Choroid plexus epithelial cell (primary cell): ENCODE measurements around the gene ACSL5.

Experiments used
- DNase-seq: peaks from one replicate; pipeline ENCODE4 v3.0.0-alpha.2; 2010; ENCODE audit warnings: low read depth
- H3K4me3 ChIP-seq: 2 replicates; pipeline ENCODE4 v1.5.1; 2011; ENCODE audit warnings: low read depth, mild to moderate bottlenecking, control low read depth, low read length, moderate library complexity
- CTCF ChIP-seq: conservative IDR thresholded peaks from 2 replicates; pipeline ENCODE4 v1.5.1; 2011; ENCODE audit warnings: low read depth, mild to moderate bottlenecking, control low read depth, inconsistent platforms, low read length, moderate library complexity

The ACSL5 gene

GRCh38 chr10:112348759-112349158 lies 25.2 kb upstream of the ACSL5 start:
- no peak for TF ChIP-seq CTCF
- no peak for DNase-seq
- no peak overlapping the region for H3K4me3 ChIP-seq

DNA sequence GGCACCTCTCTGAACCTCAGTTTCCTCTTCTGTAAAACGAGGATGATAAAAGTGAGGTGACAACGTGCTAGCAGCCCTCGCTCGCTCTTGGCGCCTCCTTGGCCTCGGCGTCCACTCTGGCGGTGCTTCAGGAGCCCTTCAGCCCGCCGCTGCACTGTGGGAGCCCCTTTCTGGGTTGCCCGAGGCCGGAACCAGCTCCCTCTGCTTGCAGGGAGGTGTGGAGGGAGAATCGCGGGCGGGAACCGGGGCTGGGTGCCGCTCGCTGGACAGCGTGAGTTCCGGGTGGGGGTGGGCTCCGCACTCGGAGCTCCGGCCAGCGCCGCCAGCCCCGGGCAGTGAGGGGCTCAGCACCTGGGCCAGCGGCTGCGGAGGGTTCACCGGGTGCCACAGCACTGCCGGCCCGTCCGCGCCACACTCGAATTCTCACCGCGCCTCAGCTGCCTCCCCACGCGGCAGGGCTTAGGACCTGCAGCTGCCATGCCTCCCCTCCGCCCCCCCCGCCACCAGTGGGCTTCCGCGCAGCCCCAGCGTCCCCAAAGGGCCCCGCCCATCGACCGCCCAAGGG lies 24.3 kb upstream of the ACSL5 start:
- TF ChIP-seq CTCF, result no peak

DNA sequence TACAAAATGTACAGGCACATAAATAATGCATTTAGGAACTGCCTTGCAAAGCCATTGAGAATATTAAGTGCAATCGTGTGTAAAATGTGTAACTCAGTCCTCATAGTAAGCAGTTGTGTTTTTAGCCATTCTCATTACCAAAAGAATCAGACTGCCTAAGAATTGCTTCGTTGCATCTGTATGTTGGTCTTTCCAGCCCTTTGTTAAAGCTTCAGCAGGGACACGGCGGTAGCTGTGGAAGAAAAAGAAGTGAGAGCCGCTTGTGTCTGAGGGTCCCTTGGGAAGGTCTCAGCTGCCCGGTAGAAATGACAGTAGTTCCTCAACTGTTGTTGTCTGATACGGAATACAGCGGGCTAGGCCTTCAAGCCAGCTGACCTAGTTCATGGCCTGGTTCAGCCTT lies 22.8 kb upstream of the ACSL5 start:
- DNase-seq, result no peak
- TF ChIP-seq CTCF, result no peak
- H3K4me3 ChIP-seq, result no peak overlapping the region

More for the DNA sequence above, 24.3 kb upstream of the ACSL5 start:
- no peak for DNase-seq
- H3K4me3 ChIP-seq, result no peak overlapping the region

- no peak overlapping the region for H3K4me3 ChIP-seq
- DNase-seq, result no peak
- no peak for TF ChIP-seq CTCF
Measured at GRCh38 chr10:112352044-112352443, 21.9 kb upstream of the ACSL5 start.

DNA sequence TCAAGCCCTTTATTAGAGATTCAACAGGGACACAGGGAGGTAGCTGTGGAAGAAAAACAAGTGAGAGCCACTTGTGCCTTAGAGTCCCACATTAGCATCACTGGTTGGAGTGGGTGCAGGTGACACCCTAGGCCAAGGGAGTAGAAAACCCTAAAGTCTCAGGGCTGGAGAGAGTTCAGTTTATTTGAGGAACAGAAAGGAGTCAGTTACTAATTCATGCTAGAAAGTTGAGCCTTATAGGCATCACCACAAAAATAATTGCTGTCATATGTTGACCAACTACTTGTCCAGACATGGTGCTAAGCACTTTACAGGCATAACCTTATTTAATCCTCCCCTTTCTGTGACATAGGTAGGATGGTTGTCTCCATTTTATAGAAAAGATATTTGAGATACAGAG lies 20.9 kb upstream of the ACSL5 start:
- DNase-seq, result no peak
- TF ChIP-seq CTCF, result no peak
- H3K4me3 ChIP-seq, result no peak overlapping the region

- no peak for TF ChIP-seq CTCF
- DNase-seq, result no peak
- H3K4me3 ChIP-seq, result no peak overlapping the region
Measured at GRCh38 chr10:112356686-112357085, 17.2 kb upstream of the ACSL5 start.

GRCh38 chr10:112359606-112360307 lies 14.2 kb upstream of the ACSL5 start:
- TF ChIP-seq CTCF, result no peak
- no peak overlapping the region for H3K4me3 ChIP-seq
- DNase-seq, result no peak
